ENCODE results near the gene UQCRC1.
"Not testable (repeated sequence)": the region's sequence is repeated elsewhere in the genome, so short reads cannot be mapped to it uniquely, and the experiment has no call there.

The UQCRC1 gene

DNA sequence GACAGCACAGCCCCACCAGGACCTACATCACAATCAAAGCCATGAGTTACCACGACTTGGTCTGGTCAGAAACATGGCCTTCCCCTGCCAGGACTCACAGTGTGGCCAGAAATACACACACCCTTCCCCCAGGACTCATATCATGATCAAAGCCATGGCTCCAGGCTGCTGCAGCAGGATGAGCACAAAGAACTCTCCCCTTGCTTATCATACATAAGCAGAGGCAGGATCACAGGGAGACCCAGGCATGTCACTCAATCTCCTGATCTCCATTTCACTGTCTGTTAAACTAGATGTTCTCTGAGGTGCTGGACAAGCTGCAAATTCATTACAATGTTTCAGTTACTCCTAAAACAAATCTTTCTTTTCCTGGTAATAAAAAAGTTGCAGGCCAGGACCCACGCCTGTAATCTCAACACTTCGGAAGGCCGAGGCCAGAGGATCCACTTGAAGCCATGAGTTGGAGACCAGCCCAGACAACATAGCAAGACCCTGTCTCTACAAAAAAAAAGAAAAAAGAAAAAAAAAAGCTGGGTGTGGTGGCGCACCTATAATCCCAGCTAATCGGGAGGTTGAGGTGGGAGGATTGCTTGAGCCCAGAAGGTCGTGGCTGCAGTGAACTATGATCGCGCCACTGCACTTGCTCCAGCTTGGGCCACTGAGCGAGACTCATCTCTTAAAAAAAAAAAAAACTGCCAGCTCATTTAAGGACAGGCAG, 54.1 kb downstream of the UQCRC1 start:
- TF ChIP-seq, protein P1, sequence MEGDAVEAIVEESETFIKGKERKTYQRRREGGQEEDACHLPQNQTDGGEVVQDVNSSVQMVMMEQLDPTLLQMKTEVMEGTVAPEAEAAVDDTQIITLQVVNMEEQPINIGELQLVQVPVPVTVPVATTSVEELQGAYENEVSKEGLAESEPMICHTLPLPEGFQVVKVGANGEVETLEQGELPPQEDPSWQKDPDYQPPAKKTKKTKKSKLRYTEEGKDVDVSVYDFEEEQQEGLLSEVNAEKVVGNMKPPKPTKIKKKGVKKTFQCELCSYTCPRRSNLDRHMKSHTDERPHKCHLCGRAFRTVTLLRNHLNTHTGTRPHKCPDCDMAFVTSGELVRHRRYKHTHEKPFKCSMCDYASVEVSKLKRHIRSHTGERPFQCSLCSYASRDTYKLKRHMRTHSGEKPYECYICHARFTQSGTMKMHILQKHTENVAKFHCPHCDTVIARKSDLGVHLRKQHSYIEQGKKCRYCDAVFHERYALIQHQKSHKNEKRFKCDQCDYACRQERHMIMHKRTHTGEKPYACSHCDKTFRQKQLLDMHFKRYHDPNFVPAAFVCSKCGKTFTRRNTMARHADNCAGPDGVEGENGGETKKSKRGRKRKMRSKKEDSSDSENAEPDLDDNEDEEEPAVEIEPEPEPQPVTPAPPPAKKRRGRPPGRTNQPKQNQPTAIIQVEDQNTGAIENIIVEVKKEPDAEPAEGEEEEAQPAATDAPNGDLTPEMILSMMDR (IDR thresholded peaks at IDR 0.05): no peak
- H3K27ac ChIP-seq: no peak overlapping the region
- no peak overlapping the region for H3K4me3 ChIP-seq
- no peak for DNase-seq (ENCODE audit: low spot score)

DNA sequence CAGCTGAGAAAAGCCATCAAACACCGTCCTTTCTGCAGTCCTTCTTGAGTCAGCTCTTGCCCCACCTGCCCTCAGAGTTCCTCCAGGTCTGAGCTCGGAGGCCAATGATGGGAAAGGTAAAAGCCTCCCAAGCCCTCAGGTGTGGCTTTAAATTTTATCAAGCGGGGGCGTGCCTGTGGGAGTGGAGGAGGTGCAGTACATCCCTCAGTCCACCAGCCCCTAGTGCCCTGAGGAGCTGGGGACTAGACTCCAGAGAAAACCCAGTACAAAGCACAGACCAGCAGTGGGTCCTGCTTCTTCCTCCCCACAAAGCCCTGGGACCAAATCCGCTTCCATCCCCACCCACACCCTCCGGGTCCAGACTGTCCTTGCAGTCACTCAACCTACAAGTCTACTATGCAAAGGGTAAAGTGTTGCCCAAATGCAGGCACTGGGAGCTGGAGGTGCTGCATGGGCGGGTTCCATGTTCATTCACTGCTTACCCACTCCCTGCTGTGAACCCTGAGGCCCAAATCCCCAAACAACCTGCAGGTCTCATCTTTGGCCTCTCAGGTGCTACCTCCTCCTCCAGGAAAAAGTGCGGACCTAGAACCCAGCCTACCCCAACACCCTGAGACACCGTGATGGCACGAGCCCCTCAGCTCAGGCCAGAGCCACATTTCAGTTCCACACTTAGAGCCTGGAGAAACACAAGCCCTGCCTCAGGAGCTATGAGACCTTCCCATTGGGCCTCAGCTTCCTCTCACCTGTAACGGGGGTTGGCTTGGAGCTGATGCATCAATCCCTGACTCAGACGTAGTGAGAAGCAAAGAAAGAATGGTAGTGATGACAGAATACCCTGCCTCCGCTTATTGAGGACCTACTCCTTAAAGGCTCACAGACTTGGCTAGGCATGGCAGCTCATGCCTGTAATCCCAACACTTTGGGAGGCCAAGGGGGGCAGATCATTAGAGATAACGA, 55.3 kb downstream of the UQCRC1 start:
- TF ChIP-seq, protein P1 (IDR thresholded peaks at IDR 0.05): no peak
- Histone ChIP-seq H3K4me3 (no peak overlapping the region), H3K27ac (no peak overlapping the region)
- no peak for DNase-seq (ENCODE audit: low spot score)

DNA sequence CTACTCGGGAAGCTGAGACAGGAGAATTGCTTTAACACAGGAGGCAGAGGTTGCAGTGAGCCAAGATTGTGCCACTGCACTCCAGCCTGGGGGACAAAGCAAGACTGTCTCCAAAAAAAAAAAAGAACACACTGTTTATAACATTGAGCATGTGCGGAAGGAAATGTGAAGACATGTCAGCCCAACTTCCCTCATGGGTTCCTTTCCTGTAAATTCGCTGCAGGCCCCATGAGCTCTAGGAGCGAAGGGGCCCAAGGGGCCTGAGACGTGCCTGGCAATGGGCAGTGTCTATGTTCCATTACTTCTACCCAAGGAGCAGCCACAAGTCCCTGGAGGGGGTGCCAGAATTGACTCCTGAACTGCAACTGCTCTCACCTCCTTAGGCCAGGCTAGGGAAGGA, 56.1 kb downstream of the UQCRC1 start:
- Histone ChIP-seq H3K27ac (no peak overlapping the region), H3K4me3 (no peak overlapping the region)
- TF ChIP-seq, protein P1 (IDR thresholded peaks at IDR 0.05): no peak
- DNase-seq (ENCODE audit: low spot score): no peak

DNA sequence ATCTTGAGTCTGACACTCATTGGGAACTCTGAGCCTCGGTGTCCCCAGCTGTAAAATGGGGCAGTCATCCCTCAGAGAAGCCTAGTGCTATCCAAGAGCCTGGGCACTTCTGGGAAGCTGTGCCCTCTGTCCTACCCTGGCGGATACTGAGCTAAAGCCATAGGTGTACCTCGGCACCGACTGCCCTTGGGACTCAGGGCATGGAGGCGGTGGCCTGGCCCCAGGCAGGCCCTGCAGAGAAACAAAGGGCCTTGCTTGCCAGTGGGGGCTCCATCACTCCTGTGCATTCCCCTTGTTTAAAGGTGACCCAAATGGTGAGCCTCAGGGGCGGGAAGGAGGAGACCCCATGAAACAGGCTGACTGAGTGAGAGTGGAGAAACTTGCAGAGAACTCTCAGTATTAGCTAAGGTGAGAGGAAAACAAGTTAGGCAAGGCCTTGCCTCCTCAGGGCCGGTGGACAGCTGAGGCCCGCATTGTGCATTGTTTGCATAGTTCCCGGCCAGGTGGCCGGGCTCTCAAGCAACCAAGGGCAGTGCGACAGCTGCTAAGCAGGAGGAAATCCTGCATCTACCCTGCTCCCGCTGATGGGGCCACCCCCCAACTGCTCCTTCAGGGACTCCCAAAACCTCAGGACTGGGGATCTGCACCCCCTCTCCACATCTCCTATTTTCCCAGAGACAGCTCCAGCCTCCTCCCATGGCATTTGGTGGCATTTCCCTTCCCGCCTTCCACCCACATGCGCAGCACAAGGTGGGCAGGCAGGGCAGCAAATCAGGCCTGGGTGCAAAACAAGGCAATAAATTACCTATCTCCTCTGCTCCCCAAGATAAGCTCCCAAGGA, 57.1 kb downstream of the UQCRC1 start:
- DNase-seq (ENCODE audit: low spot score): no peak
- no peak overlapping the region for H3K27ac ChIP-seq
- TF ChIP-seq, protein P1 (IDR thresholded peaks at IDR 0.05): no peak
- no peak overlapping the region for H3K4me3 ChIP-seq

DNA sequence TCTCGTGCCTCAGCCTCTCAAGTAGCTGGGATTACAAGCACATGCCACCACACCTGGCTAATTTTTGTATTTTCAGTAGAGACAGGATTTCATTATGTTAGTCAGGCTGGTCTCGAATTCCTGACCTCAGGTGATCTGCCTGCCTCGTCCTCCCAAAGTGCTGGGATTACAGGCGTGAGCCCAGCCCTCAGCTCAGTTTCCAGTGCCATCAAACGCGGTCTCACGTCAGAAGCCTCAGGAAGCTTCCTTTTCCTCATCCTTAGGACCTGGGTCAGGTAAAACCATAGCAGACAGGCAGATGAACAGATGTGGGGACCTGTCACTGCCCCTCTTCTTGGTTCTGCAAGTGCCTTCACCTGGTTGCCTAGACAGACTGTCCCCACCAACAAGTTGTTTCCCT, 57.8 kb downstream of the UQCRC1 start:
- DNase-seq (ENCODE audit: low spot score); H3K27ac ChIP-seq; H3K4me3 ChIP-seq: not testable (repeated sequence)
